Fibroblast of lung (primary cell): ENCODE measurements around the gene LTBP1. TPM values are rescaled to one million over a fixed set of nuclear protein-coding genes. Genes with fewer than 3 reads are reported as not detected.

ENCODE experiments used
- DNase-seq, 2 donors: peaks; one replicate each; pipeline versions ENCODE4 v3.0.0 to v3.0.0-alpha.2; 2010; ENCODE audit warnings: low read depth in 2 of 2
- H2AFZ ChIP-seq: 2 replicates; pipeline ENCODE4 v1.5.1; 2012; ENCODE audit warnings: low read length, control low read depth, inconsistent platforms
- H3K27ac ChIP-seq: 2 replicates; pipeline ENCODE4 v1.5.1; 2011; ENCODE audit warnings: low read length, control low read depth; ENCODE audit not compliant: insufficient read depth
- H3K27me3 ChIP-seq: 2 replicates; pipeline ENCODE4 v1.5.1; 2011; ENCODE audit warnings: mild to moderate bottlenecking, low read length; ENCODE audit not compliant: control insufficient read depth, insufficient read depth
- H3K36me3 ChIP-seq: 2 replicates; pipeline ENCODE4 v1.5.1; 2011; ENCODE audit warnings: low read length; ENCODE audit not compliant: control insufficient read depth, insufficient read depth
- H3K4me1 ChIP-seq: 2 replicates; pipeline ENCODE4 v1.5.1; 2011; ENCODE audit warnings: low read length; ENCODE audit not compliant: control insufficient read depth, insufficient read depth; ENCODE audit errors: extremely low read depth
- H3K4me2 ChIP-seq: 2 replicates; pipeline ENCODE4 v1.5.1; 2011; ENCODE audit warnings: low read length, control low read depth; ENCODE audit not compliant: insufficient read depth; ENCODE audit errors: extremely low read depth
- H3K4me3 ChIP-seq, 4 experiments: fragments of 200-600 bp in 1 of 4; sonication (generic) in 1 of 4; replicated peaks in 1 of 4; 2 replicates each; pipeline ENCODE4 v1.5.1; 2011 to 2016; ENCODE audit warnings: low read length in 4 of 4, low read depth in 3 of 4, mild to moderate bottlenecking in 3 of 4, control low read depth in 2 of 4, inconsistent platforms in 1 of 4, mixed read lengths in 1 of 4; ENCODE audit not compliant: insufficient read depth in 1 of 4; ENCODE audit errors: control extremely low read depth in 1 of 4
- H3K79me2 ChIP-seq: 2 replicates; pipeline ENCODE4 v1.5.1; 2012; ENCODE audit warnings: mild to moderate bottlenecking, low read length, inconsistent platforms; ENCODE audit not compliant: control insufficient read depth, insufficient read depth
- H3K9ac ChIP-seq: 2 replicates; pipeline ENCODE4 v1.5.1; 2011; ENCODE audit warnings: mild to moderate bottlenecking, low read length, control low read depth; ENCODE audit not compliant: insufficient read depth
- H3K9me3 ChIP-seq: 2 replicates; pipeline ENCODE4 v1.5.1; 2012; ENCODE audit warnings: low read depth, low read length; ENCODE audit not compliant: control insufficient read depth, insufficient read depth
- H4K20me1 ChIP-seq: 2 replicates; pipeline ENCODE4 v1.5.1; 2011; ENCODE audit warnings: low read length; ENCODE audit not compliant: control insufficient read depth, insufficient read depth; ENCODE audit errors: extremely low read depth
- EZH2 ChIP-seq: IDR thresholded peaks from 2 replicates; pipeline ENCODE4 v1.5.1; 2012; ENCODE audit warnings: low read length, control low read depth, mild to moderate bottlenecking; ENCODE audit errors: missing control alignments
- polyA plus RNA-seq, 2 donors: library from polyadenylated mRNA; depleted of rRNA in 1 of 2; stranded (reverse) in 1 of 2; unstranded in 1 of 2; fragments of >200 nt; gene quantifications; 2 replicates each; pipeline ENCODE4 v1.2.1, GENCODE V29; 2011 to 2012; ENCODE audit warnings: missing spikeins in 1 of 2
- total RNA-seq: library from RNA; depleted of rRNA; stranded (reverse); fragments of >200 nt; gene quantifications from 2 replicates; pipeline ENCODE4 v1.2.1, GENCODE V29; 2014
- TF ChIP-seq, protein P1 (sequence below), 2 donors: IDR thresholded peaks in 1 of 2; conservative IDR thresholded peaks in 1 of 2; 1 replicate in 1 of 2; 2 replicates in 1 of 2; pipeline ENCODE4 v1.5.1; 2011 to 2012; ENCODE audit warnings: low read length in 2 of 2, control low read depth in 1 of 2, inconsistent platforms in 1 of 2, low read depth in 1 of 2, mild to moderate bottlenecking in 1 of 2

LTBP1 gene
- total and polyA plus RNA-seq, 2 donors (not counting 1 experiment from before 2014, with no cell fraction given) = 254 to 324 TPM

DNA sequence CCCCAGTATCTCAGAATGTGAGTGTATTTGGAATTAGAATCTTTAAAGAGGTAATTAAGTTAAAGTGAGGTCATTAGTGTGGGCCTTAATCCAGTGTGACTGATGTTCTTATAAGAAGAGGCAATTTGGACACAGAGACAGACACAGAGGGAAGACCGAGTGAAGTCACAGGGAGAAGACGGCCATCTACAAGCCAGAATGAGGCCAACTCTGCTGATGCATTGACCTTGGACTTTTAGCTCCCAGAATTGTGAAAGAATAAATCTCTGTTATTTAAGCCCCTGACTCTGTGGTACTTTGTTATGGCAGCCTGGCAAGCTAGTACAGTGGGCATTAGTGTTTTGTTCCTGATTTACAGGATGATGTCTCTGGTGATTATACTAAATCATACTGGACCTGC is 64.6 kb downstream of the LTBP1 start:
- no peak for TF ChIP-seq EZH2
- TF ChIP-seq, protein P1, sequence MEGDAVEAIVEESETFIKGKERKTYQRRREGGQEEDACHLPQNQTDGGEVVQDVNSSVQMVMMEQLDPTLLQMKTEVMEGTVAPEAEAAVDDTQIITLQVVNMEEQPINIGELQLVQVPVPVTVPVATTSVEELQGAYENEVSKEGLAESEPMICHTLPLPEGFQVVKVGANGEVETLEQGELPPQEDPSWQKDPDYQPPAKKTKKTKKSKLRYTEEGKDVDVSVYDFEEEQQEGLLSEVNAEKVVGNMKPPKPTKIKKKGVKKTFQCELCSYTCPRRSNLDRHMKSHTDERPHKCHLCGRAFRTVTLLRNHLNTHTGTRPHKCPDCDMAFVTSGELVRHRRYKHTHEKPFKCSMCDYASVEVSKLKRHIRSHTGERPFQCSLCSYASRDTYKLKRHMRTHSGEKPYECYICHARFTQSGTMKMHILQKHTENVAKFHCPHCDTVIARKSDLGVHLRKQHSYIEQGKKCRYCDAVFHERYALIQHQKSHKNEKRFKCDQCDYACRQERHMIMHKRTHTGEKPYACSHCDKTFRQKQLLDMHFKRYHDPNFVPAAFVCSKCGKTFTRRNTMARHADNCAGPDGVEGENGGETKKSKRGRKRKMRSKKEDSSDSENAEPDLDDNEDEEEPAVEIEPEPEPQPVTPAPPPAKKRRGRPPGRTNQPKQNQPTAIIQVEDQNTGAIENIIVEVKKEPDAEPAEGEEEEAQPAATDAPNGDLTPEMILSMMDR (conservative IDR thresholded peaks at IDR 0.05 in 1 of 2, IDR thresholded peaks at IDR 0.05 in 1 of 2; ENCODE audit: low read depth in 1 of 2, low read length in 2 of 2) = no peak
- no peak overlapping the region for H2AFZ ChIP-seq

DNA sequence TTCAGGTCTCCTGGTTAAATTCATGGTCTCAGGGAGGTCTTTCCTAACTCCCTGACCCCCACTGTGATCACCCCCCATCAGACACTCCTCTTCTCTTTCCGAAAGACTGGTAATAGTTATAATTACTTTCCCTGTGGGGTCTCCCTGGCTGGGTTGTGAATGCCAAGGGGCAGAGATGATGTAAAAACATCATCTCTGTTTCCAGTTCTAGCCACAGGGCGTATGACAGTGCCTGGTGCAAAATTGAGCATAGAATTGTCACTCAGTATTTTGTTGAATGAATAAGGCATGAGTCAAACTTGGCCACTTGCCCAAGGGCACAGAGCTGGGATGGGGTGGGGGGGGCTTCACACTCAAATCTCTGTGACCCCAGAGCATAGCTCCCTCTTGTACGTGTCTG is 65.2 kb downstream of the LTBP1 start:
- TF ChIP-seq EZH2 = no peak
- TF ChIP-seq, protein P1 (conservative IDR thresholded peaks at IDR 0.05 in 1 of 2, IDR thresholded peaks at IDR 0.05 in 1 of 2; ENCODE audit: low read depth in 1 of 2, low read length in 2 of 2) = no peak
- Histone ChIP-seq H3K9ac (no peak overlapping the region), H3K4me2 (no peak overlapping the region), H2AFZ (no peak overlapping the region), H3K36me3 (no peaks in the 10 kb centered on the region), H3K27me3 (no peaks in the 10 kb centered on the region), H3K4me1 (peaks cover 5% of the 10 kb centered on the region), H3K9me3 (no peaks in the 10 kb centered on the region), H3K79me2 (no peaks in the 10 kb centered on the region), H4K20me1 (no peaks in the 10 kb centered on the region), H3K27ac (no peak overlapping the region), H3K4me3 (no peak overlapping the region)
- DNase-seq = peak in 1 of 2 donors; percentile 29

More for the DNA sequence above, 64.6 kb downstream of the LTBP1 start:
- Histone ChIP-seq H3K4me2 (no peak overlapping the region), H3K9me3 (no peaks in the 10 kb centered on the region), H3K9ac (no peak overlapping the region), H3K4me3 (no peak overlapping the region), H3K27me3 (no peaks in the 10 kb centered on the region), H3K4me1 (peaks cover 5% of the 10 kb centered on the region), H3K27ac (no peak overlapping the region), H3K79me2 (no peaks in the 10 kb centered on the region), H4K20me1 (no peaks in the 10 kb centered on the region), H3K36me3 (no peaks in the 10 kb centered on the region)
- DNase-seq = no peak

DNA sequence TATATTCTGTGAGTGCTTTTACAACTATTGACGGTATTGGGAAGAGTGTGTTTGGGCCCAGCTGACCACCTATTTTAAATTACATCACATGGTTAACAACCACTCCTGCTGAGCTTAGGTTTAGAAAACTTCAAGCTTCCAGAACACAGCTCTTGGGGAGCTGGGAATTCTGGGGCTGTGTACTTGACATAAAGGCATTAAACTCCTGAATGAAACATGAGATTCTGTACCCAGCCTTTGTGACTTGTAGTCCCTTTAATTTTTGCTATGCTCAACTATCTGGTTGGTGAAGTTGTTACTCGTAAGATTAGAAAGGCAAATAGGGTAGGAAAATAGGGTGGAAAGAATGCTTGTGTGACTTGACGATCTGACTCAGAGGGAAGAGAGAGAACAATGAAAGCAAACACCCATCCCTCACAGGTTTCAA is 66.9 kb downstream of the LTBP1 start:
- no peak overlapping the region for H3K4me3 ChIP-seq
- no peak for TF ChIP-seq EZH2
- TF ChIP-seq, protein P1 (conservative IDR thresholded peaks at IDR 0.05 in 1 of 2, IDR thresholded peaks at IDR 0.05 in 1 of 2; ENCODE audit: low read depth in 1 of 2, low read length in 2 of 2) = no peak
- H3K27me3 ChIP-seq = no peaks in the 10 kb centered on the region
- no peaks in the 10 kb centered on the region for H3K36me3 ChIP-seq
- peak in 1 of 2 donors; percentile 55 for DNase-seq
- peaks cover 5% of the 10 kb centered on the region for H3K4me1 ChIP-seq
- H3K4me2 ChIP-seq = no peak overlapping the region
- H3K79me2 ChIP-seq = no peaks in the 10 kb centered on the region
- H3K27ac ChIP-seq = no peak overlapping the region
- no peak overlapping the region for H3K9ac ChIP-seq
- no peaks in the 10 kb centered on the region for H3K9me3 ChIP-seq
- no peak overlapping the region for H2AFZ ChIP-seq
- no peaks in the 10 kb centered on the region for H4K20me1 ChIP-seq
